Measurements from ENCODE around the gene AKT2.

- TF ChIP-seq POLR2A (IDR thresholded peaks at IDR 0.05; ENCODE audit: low read depth, low read length) (no peak), POLR2AphosphoS5 (IDR thresholded peaks at IDR 0.05; ENCODE audit: low read depth, low read length) (no peak)
Measured at GRCh38 chr19:40223135-40223822, 61.9 kb downstream of the AKT2 start.
